Testis (tissue), 3 donors: Measurements from ENCODE around the gene HSCB. TPM values are rescaled to one million over a fixed set of nuclear protein-coding genes. Genes with fewer than 3 reads are reported as not detected.

Experiments
- DNase-seq: peaks from one replicate; pipeline ENCODE4 v3.0.0-alpha.2; 2019
- H3K27ac ChIP-seq, 2 donors: fragments of 200-600 bp; sonication (generic); one replicate each; pipeline ENCODE4 v1.5.1; 2019
- H3K27me3 ChIP-seq: fragments of 200-600 bp; sonication (generic); one replicate; pipeline ENCODE4 v1.5.1; 2019
- H3K36me3 ChIP-seq: fragments of 200-600 bp; sonication (generic); one replicate; pipeline ENCODE4 v1.5.1; 2017; ENCODE audit warnings: low read depth; ENCODE audit errors: missing control alignments
- H3K4me1 ChIP-seq: fragments of 200-600 bp; sonication (generic); one replicate; pipeline ENCODE4 v1.5.1; 2019
- H3K4me3 ChIP-seq, 2 donors: fragments of 200-600 bp; sonication (generic); one replicate each; pipeline ENCODE4 v1.5.1; 2017 to 2019
- H3K9me3 ChIP-seq: fragments of 200-600 bp; sonication (generic); one replicate; pipeline ENCODE4 v1.5.1; 2017
- CTCF ChIP-seq, 3 experiments: fragments of 450-650 bp in 2 of 3; fragments of 200-600 bp in 1 of 3; sonication (generic) in 1 of 3; IDR thresholded peaks; one replicate each; pipeline ENCODE4 v1.5.1; 2016 to 2019; ENCODE audit warnings: antibody characterized with exemption in 3 of 3, mild to moderate bottlenecking in 2 of 3, moderate library complexity in 1 of 3
- POLR2A ChIP-seq: fragments of 450-650 bp; IDR thresholded peaks from one replicate; pipeline ENCODE4 v1.6.1; 2017; ENCODE audit warnings: antibody characterized with exemption, mild to moderate bottlenecking, moderate library complexity
- WGBS, 2 donors: methylation state at CpG; one replicate each; pipeline ENCODE4 v1.1.5; 2018; 5-methylcytosine and 5-hydroxymethylcytosine counted together
- intact Hi-C: fragments of 100-400 bp; cut with DNase I; formaldehyde crosslinking; loops from one replicate; pipeline ENCODE4 v1.15.1; 2023; ENCODE audit warnings: low total_unique reads
- polyA plus RNA-seq: library from polyadenylated mRNA; stranded (reverse); fragments of 350-450 nt; fragmentation: Illumina TruSeq; extraction: RNeasy Lipid Tissue Mini Kit (QIAGEN cat#74804); gene quantifications from one replicate; pipeline ENCODE4 v1.2.3, GENCODE V29; 2014; ENCODE audit warnings: low read depth, low replicate concordance; ENCODE audit not compliant: insufficient read depth
- total RNA-seq, 2 donors: library from RNA; depleted of rRNA; stranded (reverse); fragments of >200 nt; gene quantifications; one replicate each; pipeline ENCODE4 v1.2.3, GENCODE V29; 2016

HSCB gene
- total and polyA plus RNA-seq, 3 donors from 2014 or later: 10.2 to 19.5 (median 16.4) TPM

DNA sequence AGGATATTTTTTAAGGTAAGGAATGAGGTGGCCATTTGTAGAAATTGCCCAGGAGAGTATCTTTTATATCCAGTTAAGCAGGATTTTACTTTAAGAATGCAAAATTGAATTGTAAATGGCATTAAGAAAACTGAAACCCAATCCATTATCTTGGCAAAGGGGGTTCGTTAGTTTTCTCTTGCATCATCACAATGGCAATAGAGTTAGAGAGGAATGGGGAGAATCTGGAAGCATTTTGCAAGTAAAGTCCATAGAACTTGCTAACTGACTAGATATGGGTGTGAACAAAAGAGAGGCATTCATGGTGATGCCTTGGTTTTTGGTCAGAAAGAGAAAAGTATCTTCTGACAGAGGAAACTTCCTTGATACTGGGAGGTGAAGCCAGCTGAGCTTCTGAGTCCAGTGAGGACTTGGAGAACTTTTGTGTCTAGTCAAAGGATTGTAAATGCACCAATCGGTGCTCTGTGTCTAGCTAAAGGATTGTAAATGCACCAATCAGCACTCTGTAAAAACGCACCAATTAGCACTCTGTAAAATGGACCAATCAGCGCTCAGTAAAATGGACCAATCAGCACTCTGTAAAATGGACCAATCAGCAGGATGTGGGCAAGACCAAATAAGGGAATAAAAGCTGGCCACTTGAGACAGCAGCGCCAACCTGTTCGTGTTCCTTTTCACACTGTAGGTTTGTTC lies 27.0 kb downstream of the HSCB start:
- no peak overlapping the region for H3K27ac ChIP-seq
- H3K4me1 ChIP-seq: peaks cover 4% of the 10 kb centered on the region

DNA sequence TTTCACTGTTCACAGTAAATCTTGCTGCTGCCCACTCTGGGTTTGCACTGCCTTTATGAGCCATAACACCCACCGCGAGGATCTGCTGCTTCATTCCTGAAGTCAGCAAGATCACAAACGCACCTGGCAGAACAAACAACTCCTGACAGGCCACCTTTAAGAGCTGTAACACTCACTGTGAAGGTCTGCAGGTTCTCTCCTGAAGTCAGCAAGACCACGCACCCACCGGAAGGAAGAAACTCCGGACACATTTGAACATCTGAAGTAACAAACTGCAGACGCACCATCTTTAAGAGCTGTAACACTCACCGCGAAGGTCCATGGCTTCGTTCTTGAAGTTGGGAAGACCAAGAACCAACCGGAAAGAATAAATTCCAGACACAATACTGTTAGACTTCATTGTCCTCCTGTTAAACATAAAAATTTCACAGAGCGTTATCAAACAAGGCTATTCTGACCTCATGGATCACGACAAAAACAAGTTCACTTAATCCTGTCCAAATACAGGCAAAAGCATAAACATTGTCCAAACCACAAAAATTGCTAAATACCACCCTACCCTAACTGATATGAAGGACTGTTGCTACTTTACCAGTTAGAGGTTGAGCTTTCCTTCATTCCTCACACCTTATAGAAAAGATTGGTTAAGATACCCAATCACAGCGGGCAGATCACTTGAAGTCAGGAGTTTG lies 27.7 kb downstream of the HSCB start:
- 62 to 87% methylated on average over 14 of the region's 14 CpGs for WGBS, 2 donors
- no peak overlapping the region for H3K27ac ChIP-seq
- DNase-seq: no peak
- H3K36me3 ChIP-seq: no peaks in the 10 kb centered on the region
- TF ChIP-seq POLR2A (no peak), CTCF (IDR thresholded peaks at IDR 0.05) (no peak)
- peaks cover 5% of the 10 kb centered on the region for H3K4me1 ChIP-seq
- H3K27me3 ChIP-seq: no peaks in the 10 kb centered on the region
- no peak overlapping the region for H3K4me3 ChIP-seq
- intact Hi-C loops: no loop called here
- H3K9me3 ChIP-seq: no peaks in the 10 kb centered on the region

More for the DNA sequence above, 27.0 kb downstream of the HSCB start:
- WGBS, 2 donors: 71 to 85% methylated on average over 6 of the region's 6 CpGs
- Histone ChIP-seq H3K27me3 (no peaks in the 10 kb centered on the region), H3K36me3 (no peaks in the 10 kb centered on the region), H3K4me3 (no peak overlapping the region), H3K9me3 (no peaks in the 10 kb centered on the region)
- intact Hi-C loops: no loop called here
- TF ChIP-seq CTCF (IDR thresholded peaks at IDR 0.05): no peak
- no peak for TF ChIP-seq POLR2A
- peak; percentile 52 for DNase-seq

- TF ChIP-seq CTCF (IDR thresholded peaks at IDR 0.05) (no peak), POLR2A (no peak)
- intact Hi-C loops: no loop called here
These were observed 29.5 kb downstream of the HSCB start for GRCh38 chr22:28771195-28771791.

DNA sequence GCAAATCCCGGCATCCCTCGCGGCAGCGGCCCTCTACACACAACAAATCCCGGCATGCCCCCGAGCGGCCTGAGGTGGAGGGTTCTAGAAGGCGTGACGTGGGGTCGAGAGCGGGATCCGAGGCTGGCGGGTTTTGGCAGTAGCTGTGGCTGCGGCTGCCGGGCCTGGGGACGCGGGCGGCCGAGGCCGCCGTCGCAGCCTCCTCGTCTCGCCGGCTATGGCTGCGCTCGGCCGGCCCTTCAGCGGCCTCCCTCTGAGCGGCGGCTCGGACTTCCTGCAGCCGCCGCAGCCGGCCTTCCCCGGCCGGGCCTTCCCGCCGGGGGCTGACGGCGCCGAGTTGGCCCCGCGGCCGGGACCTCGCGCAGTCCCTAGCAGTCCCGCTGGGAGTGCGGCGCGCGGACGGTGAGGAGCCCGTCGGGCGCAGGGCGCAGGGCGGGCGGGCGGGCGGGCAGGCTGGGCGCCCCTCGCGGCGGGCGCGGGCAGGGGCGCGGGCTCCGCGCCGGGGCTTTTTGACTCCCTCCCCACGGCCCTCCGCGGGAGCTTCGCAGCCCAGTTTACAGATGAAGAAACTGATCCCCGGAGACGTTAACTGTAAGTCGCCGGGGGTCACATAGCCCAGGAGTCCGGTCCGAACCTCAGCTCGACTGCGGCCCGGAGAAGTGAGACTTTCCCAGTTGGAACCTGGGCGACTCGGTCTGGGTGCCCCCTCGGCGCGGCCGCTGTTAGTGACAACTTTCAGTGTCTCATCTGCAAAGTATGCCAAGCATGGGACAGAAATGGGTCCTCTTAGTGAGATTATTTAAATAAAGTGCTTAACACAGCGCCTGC lies 31.0 kb downstream of the HSCB start, which contains the start of gene CCDC117:
Gene CCDC117 (plus strand): TSS at position 63 of the 828 bp plus-strand sequence. CDS start 155 bp downstream, at position 218.
- H3K27ac ChIP-seq: peak within 1 kb of the TSS; percentile 97 to 100
- intact Hi-C loops: no loop called here
- H3K27me3 ChIP-seq: no peaks in the 10 kb centered on the region
- H3K4me1 ChIP-seq: peaks cover 5% of the 10 kb centered on the region
- peak within 1 kb of the TSS; percentile 72 to 98 for H3K4me3 ChIP-seq
- no peaks in the 10 kb centered on the region for H3K9me3 ChIP-seq
- H3K36me3 ChIP-seq: no peaks in the 10 kb centered on the region
- WGBS, 2 donors: 0% methylated on average over 15 to 29 of the region's 92 CpGs
- peak; percentile 75 for TF ChIP-seq POLR2A
- peak in 2 of 3 experiments; percentile 15 to 19 for TF ChIP-seq CTCF (IDR thresholded peaks at IDR 0.05)
- DNase-seq: peak; percentile 98

More at GRCh38 chr22:28771195-28771791, 29.5 kb downstream of the HSCB start:
- Histone ChIP-seq H3K27ac (no peak overlapping the region), H3K36me3 (no peaks in the 10 kb centered on the region), H3K4me1 (peaks cover 5% of the 10 kb centered on the region), H3K4me3 (peak overlapping the region; percentile 12 to 72), H3K9me3 (no peaks in the 10 kb centered on the region), H3K27me3 (no peaks in the 10 kb centered on the region)
- 50 to 70% methylated on average over 5 of the region's 5 CpGs for WGBS, 2 donors
- no peak for DNase-seq
